HG03469 (cell line): ENCODE data around the gene BLNK.
"Not testable (repeated sequence)": the region's sequence is repeated elsewhere in the genome, so short reads cannot be mapped to it uniquely, and the experiment has no call there.

Source experiments
- ATAC-seq: cut with Tn5 transposase; IDR thresholded peaks from one replicate; pipeline ENCODE4 v1.9.1; 2021; ENCODE audit warnings: mild to moderate bottlenecking, moderate library complexity, moderate number of reproducible peaks; ENCODE audit not compliant: unreplicated experiment

The BLNK gene

DNA sequence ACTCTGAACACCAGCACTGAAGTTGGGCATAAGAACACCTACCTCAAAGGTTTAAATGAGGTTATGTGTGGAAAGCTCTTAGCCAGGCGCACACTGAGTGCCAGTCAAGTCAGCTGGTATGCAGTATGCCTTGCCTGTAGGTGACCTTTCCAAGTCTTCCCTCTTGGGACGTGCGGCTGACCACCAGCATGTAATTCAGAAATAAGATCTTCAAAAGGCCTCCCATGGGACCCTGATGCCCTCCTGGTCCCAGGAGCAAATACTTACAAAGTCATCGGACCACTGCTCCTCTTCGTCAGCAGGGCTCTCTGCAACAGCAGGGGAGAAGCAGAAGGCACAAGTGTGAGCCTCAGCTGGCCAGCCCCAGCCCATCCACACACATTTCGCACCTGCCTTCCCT lies 40.8 kb downstream of the BLNK start:
- no peak for ATAC-seq

DNA sequence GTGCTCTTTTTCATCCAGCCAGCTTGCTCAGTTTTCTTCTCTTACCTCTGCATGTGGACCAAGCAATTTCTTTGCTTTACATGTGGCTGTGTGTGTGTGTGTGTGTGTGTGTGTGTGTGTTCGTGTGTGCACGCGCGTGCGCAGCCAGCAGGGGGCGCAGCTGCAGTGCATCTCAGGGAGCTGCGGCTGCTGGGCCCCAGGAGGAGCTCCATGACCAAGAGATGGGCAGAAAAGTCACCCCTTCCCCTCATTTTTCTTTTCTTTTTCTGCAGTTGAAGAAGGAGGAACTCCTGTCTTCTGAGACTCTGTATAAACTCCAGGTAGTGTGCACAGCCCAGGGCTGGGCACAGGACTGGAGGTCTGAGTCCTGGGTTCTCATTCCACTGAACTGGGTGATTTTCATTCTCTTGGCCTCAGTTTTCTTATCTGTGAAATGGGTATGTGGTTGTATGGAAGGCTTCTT lies 41.8 kb downstream of the BLNK start:
- no peak for ATAC-seq

DNA sequence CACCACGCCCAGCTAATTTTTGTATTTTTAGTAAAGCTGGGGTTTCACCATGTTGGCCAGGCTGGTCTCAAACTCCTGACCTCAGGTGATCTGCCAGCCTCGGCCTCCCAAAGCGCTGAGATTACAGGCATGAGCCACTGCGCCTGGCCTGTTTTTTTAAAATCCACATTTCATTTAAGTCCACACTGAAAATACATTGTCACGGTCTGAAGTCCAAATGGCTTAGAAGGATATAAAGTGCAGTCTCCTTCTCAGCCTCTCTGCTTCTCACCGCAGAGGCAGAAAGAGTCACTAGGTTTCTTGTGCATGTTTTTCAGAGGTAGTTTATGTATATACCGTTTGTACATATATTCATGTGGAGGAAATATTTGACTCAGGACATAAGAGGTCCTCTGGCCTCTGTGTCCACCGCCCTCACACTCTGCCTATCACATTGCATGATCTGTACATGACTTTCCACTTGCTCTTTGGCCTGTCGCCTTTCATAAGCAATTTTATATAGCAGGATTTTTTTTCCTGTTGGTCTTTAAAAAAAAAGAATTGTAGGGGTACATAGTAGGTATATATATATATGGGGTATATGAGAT lies 42.9 kb downstream of the BLNK start:
- no peak for ATAC-seq

DNA sequence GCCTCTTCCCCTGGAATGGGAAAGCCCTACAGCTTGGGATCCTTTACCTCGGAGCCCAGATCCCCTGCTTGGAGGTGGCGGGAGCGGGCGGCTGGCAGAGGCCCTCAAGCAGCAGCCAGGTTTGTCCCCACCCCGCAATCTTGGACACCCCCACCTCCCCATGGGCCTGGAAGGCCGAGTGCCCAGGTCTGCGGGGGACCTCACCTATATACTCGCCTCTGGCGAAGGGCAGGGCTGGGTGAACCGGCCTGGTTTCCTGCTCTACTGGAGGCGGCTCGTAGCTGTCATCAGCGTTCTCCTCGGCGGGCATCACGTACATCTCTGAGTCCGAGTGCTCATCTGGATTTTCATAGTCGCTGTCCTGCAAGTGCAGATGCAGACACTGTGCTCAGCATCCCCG lies 44.2 kb downstream of the BLNK start:
- ATAC-seq, result no peak

DNA sequence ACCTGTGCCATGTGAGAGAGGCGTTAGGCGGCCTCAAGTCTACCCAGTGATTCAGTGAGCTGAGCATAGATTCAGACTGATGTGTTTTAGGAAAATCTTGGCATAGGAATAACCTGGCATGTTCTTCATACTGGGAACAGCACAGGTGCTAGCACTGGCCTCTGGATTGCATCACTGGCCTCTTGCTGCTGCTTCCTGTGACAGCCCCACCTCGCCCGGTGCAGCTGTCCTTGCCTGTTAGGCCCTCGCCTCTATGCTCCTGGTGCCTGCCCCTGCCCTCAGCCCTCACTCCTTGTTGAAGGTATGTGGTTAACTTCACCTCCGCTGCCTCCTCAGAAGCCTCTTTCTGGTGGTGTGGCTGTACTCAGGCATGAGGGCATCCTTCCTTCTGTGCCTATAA lies 46.2 kb downstream of the BLNK start:
- ATAC-seq, result no peak

DNA sequence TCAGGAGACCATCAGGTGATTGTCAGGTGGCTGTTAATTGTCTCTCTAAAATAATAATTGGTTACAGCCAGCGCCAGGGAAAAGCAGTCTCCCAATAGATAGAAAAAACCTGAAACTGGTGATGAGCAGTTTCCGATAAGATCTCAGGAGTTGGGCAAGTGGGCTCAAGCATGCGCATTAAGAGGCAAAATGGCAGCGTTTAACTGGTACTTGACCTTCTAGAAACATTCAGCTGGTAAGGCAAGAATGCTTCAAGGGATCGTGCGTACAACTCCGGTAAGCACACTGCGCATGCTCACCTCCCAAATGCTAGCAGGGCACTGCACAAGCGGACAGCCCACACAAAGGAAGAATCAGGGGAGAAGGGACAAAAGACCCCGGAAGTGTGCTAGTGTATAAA lies 48.5 kb downstream of the BLNK start:
- no peak for ATAC-seq

DNA sequence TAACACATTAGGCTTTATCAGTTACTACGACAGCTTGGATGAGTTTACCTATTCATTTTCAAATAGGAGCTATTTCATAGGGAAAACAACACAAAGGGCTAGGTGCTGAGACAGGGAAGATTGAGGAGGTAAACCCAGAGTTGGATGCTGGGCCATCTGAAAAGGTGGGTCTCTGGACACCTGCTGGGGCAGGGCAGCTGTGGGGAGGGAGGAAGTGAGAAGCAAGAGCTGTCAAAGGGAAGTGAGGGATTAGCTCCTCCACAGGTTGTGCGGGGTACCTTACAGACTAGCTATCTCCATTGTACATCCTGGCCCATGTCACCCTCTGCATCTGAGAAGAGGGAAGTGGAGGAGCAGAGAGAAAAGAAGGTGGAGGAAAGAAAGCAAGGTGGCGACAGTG lies 48.9 kb downstream of the BLNK start:
- no peak for ATAC-seq

DNA sequence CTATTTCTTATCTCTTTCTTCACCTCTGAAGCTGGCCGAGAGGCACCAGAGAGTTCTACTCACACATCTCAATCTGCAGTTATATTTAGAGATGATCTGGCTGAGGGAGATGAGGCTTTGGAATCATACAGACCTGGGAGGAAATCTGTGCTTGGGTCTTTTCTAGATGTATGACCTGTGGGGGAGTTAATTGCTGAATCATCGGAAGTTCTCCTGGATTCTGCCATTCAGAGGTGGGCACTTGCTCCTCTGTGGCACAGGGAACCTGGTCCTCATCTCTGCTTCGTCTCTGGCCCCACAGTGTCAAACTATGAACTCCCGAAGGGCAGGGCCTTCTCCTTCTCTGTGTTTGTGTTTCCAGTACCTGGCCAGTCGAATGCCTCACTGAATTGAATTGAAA lies 52.5 kb downstream of the BLNK start:
- ATAC-seq, result no peak

DNA sequence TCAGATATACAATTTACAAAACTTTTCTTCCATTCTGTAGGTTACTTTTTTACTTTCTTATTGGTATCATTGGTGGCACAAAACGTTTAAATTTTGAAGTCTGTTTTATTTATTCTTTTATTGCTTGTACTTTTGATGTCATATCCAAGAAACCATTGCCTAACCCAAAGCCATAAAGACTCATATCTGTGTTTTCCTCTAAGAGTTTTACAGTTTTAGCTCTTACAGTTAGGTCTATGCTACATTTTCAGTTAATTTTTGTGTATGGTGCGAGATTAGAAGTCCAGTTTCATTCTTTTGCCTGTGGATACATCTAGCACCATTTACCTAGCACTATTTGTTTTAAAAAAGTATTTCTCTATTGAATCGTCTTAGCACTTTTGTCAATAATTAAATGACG lies 53.7 kb downstream of the BLNK start:
- no peak for ATAC-seq

DNA sequence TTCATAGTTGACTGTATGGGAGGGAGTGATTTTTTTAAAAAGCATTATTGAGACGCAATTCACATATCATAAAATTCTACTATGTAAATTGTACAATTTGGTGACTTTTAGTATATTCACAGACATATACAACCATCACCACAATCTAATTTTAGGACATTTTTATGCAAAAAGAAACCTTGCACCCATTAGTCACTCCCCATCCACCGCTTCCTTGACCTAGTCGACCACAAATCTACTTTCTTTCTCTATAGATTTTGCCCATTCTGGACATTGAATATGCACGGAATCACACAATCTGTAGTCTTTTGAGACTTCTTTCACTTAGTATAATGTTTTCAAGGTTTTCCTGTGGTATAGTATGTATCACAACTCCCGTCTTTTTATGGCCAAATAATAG lies 54.6 kb downstream of the BLNK start:
- no peak for ATAC-seq

DNA sequence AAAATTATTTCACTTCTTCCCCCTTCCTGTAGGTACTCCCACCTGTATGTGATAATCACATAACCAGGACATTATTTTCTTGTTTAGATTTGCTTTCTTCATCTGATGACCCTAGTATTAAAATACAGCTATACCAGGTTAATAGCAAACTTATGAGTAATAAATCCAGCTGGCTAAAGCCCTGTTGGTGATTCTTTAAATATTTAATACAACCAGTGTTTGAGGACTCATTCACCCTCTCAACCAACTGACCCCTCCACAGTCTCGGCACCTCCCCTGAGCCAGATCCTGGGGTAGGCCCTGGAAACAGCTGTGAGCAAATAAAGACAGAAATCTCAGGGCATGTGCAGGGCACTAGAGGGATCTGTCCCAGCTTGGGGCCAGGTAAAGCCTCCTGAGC lies 58.5 kb downstream of the BLNK start:
- ATAC-seq, result no peak

DNA sequence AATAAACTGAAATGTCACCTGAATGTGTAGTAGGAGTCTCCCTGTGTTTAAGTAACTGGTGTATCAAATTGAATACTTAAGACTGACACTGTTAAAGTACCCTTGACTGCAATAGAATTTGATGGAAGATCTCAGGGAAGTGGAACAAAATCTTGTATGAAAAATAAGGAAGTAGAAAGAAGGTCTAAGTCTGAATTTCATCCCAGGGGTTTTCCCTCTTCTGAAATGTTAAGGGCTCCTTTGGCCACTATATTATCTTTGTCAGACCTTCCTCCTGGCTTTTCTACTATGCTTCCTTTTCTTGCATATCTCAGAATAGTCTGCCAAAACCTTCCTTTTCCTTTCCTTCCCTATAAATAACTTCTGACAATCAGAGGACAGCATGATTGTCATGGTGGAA lies 59.6 kb downstream of the BLNK start:
- ATAC-seq, result no peak

DNA sequence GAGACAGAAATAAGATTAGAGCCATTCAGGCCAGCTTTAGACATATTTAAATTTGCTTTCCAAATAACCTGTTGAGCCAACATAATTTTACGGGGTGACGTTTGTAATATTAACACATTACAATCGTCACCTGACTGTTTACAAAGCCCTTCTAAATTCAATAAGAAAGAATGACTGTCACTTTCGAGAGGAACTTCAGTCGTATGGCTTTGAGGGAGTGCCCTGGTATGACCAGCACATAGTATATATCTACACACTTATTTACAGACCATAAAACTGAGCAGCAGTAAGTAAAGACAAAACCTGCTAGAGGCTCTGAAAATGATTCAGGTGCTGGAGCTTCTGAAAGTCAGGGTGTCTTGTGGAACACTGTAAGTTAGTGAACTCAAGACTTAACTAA lies 62.4 kb downstream of the BLNK start:
- ATAC-seq, result no peak

DNA sequence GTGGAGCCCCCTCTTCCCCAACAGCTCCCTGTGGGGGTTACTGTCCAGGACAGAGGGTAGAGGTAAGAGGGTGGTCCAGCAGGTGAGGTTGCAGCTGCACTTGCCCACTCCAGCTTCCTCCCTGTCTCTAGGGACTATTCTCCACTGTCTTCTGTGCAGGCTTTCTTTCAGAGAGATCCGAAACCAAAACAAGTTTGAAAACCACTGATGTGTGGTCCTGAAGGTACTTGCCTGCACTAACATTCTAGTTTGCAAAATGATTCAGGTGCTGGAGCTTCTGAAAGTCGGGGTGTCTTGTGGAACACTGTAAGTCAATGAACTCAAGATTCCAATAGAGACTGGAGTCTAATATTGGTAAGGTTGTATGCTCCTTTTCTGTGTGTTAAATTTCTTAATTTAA lies 63.1 kb downstream of the BLNK start:
- no peak for ATAC-seq

DNA sequence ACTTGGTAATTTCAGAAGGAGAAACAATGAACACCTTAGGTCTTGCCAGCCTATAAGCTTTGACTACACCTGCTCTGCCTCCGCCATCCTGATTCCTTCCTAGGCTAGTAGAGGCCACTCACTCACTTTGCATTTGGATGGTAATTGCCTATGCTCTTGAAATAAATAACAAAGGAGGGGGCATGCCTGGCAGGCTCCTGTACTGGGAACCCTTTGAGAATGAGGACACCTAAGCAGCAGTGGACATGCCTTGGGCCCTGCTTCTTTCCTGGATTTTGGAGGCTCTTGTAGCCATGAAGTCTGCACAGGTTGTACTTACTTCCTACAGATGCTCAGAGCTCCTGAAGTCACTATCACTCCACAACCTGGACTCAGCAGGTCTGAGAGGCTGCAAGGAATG lies 65.8 kb downstream of the BLNK start:
- no peak for ATAC-seq

DNA sequence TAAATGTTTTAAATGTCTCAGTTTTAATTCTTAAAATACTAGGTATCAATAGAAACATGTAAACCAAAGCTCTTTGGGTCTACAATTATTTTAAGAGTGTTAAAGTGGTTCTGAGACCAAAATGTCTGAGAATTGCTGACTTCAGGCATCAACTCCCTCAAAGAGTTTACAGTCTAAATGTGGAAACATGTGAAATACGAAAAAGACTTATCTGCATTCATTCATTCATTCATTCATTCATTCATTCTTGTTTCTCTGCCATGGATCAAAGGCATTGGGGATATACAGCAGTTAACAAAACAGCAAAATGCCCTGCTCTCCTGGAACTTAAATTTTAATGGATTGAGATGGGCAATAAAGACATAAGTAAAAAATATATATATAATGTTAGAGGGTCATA lies 69.8 kb downstream of the BLNK start:
- ATAC-seq, result no peak

DNA sequence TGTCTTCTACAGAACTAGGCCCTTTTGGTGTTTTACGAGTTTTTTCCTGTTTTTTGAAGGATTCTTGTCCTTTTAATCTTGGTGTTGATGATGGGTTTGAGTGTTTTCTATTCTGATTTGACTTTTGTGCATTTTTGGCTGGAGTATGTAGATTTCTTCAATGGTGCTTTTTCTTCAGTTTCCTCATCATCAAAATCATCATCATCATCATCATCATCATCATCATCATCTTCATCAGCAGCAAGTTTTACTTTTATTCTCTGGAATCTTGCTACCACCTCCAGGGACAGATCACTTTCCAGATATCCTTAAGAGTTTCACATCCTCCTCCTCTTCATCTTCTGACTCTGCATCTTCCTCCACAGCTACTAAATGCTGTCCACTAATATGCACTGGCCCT lies 81.9 kb downstream of the BLNK start:
- not testable (repeated sequence) for ATAC-seq

DNA sequence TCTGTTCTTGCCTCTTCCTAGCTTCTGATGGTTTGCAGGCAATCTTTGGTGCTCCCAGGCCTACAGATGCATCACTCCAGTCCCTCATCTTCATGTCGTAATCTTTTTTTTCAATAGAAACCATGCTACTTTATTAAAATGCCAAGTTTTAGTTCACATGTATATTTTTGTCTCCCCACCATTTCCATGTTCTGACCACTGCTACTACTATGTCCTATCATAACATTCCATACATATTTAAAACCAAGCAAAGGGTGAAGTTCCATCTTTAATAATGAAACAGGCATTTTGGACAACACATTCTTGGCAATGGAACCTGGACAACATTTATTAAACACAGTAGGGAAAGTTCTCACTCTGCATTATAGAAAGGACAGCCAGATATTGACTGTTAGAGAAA lies 82.5 kb downstream of the BLNK start:
- no peak for ATAC-seq

DNA sequence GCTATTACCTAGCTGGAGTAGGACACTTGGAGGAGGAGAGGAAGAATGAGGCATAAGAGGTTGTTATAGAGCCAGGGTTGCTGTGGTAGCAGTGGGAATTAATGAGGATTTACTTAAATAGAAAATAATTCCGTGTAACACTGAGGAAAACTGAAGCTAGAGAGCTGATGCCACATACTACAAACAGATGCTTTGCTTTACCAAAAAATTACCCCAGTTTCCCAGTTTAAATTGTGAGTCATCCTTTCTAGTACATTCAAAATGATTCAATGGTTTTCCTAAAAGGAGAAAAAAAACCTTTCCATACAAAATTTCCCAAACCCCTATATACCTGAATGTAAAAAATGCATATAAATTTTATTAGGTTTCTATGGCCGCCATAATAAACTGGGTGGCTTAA lies 82.9 kb downstream of the BLNK start:
- no peak for ATAC-seq

DNA sequence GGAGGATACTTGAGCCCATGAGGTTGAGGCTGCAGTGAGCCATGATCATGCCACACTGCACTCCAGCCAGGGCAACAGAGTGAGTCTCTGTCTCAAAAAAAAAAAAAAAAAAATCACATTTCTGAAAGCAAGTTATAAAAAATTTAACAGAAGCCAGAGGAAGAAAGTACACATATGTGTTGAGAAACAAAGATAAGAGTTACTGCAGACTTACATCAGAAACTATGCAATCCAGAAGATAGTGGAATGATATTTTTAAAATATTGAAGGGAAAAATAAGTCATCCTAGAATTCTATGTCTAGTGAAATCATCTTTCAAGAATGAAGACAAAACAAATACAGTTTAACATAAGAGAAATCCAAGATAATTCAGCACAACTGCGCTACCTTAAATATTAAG lies 94.4 kb downstream of the BLNK start:
- no peak for ATAC-seq

DNA sequence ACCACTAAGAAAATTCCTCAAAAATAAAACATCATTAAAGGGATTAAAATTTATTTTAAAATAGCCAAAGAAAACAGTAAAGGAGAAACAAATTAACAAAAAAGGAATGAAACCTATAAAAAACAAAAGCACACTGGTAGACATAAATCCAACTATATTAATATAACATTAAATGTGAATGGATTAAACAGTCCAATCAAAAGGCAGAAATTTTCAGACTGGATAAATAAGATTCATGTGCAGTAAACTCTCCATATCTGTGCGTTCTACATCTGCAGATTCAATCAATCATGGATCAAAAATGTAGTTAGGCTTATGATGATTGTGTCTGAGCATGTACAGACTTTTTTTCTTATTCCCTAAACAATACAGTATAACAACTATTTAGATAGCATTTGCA lies 98.7 kb downstream of the BLNK start:
- no peak for ATAC-seq

DNA sequence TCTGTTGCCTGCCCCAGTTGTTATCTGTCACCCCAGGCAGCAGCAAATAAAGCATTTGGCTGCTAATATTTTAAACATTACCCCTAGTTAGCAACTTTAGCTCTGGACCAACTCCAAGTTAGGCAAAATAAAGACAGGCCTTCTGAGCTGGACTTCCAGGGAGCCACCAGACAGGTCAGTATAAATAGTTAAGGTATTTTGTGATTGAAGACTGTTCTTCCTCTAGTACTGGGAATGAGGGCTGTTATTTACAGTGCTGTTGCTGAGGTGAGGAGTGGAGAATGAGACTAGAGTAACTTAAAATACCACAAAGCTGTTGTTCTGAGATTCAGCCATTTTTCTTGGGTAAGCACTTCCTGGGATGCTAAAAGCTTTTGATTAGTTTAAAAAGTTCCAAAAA lies 101.1 kb downstream of the BLNK start:
- ATAC-seq, result no peak

DNA sequence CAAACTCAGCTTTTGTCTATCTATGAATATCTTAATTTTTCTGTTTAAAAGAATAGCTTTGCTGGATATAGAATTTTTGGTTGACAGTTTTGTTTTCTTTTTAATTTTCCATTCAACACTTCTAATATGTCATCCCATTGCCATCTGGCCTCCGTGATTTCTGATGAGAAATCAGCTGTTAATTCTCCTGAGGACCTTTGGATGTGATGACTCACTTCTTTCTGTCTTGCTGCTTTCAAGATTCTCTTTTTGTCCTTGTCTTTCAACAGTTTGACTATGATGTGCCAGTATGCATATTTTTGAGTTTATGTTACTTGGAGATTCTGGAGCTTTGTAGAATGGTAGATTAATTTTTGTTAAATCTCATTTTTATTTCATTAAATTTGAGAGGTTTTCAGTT lies 102.8 kb downstream of the BLNK start:
- no peak for ATAC-seq

DNA sequence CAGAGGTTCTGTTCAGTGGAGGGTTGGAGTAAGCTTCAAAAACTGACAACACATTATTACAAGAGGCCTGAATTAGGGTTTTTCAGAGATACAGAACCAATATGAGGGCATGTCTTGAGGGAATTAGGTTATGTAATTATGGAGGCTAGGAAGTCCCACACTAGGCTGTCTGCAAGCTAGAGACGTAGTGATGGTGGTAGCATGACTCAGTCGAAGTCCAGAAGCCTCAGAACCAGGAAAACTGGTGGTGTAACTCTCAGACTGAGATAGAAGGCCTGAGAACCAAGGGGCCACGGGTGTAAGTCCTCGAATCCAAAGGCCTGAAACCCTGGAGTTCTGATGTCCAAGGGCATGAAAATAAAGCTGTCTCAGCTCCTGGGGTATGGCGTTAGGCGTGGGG lies 105.6 kb downstream of the BLNK start:
- ATAC-seq, result no peak
